ENCODE measurements around the gene KRTAP1-4. TPM values are rescaled to one million over a fixed set of nuclear protein-coding genes. Genes with fewer than 3 reads are reported as not detected.

Gene KRTAP1-4
- polyA plus RNA-seq, 3 donors, result not detected

DNA sequence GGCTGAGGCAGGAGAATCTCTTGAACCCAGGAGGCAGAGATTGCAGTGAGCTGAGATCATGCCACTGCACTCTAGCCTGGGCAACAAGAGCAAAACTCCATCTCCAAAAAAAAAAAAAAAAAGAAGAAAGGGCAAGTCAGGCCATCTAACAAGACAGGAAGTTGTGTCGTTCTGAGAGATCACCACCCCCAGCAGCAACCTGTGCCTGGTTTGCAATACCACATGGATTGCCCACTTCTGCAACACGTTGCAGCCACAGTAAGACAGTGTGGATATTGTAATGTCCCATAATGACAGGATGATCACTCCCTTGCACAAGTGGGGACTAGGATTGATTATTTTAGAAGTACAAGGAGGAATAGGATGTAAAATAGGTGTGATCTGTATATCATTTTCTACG, 39.0 kb upstream of the KRTAP1-4 start:
- no peak overlapping the region for H3K4me3 Mint-ChIP-seq
- no peaks in the 10 kb centered on the region for H3K4me1 ChIP-seq (ENCODE audit: control insufficient read depth in 1 of 2, insufficient read depth in 2 of 2, low read length in 2 of 2)
- intact Hi-C loops (cut with micrococcal nuclease), result no loop called here
- TF ChIP-seq, protein P1, sequence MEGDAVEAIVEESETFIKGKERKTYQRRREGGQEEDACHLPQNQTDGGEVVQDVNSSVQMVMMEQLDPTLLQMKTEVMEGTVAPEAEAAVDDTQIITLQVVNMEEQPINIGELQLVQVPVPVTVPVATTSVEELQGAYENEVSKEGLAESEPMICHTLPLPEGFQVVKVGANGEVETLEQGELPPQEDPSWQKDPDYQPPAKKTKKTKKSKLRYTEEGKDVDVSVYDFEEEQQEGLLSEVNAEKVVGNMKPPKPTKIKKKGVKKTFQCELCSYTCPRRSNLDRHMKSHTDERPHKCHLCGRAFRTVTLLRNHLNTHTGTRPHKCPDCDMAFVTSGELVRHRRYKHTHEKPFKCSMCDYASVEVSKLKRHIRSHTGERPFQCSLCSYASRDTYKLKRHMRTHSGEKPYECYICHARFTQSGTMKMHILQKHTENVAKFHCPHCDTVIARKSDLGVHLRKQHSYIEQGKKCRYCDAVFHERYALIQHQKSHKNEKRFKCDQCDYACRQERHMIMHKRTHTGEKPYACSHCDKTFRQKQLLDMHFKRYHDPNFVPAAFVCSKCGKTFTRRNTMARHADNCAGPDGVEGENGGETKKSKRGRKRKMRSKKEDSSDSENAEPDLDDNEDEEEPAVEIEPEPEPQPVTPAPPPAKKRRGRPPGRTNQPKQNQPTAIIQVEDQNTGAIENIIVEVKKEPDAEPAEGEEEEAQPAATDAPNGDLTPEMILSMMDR (IDR thresholded peaks at IDR 0.05), result no peak
- H3K27ac Mint-ChIP-seq, result no peak overlapping the region
- H2AFZ ChIP-seq (ENCODE audit: insufficient read depth, low read depth, low read length, poor library complexity, severe bottlenecking), result no peak overlapping the region
- no peaks in the 10 kb centered on the region for H3K36me3 ChIP-seq (replicated peaks in 1 of 2; ENCODE audit: control insufficient read depth in 1 of 2, insufficient read depth in 2 of 2, low read length in 2 of 2)
- no peaks in the 10 kb centered on the region for H3K9me3 ChIP-seq (replicated peaks in 1 of 2; ENCODE audit: control insufficient read depth in 1 of 2, insufficient read depth in 1 of 2, low read length in 2 of 2)
- H3K4me3 ChIP-seq (replicated peaks in 1 of 3; ENCODE audit: low read depth in 2 of 3, low read length in 3 of 3), result no peak overlapping the region
- no peaks in the 10 kb centered on the region for H3K79me2 ChIP-seq (ENCODE audit: insufficient read depth, low read length)
- H4K20me1 ChIP-seq (ENCODE audit: insufficient read depth, low read length), result no peaks in the 10 kb centered on the region
- H3K4me1 Mint-ChIP-seq, result no peaks in the 10 kb centered on the region
- WGBS (ENCODE audit: insufficient coverage), result 100% methylated on average over 1 of the region's 3 CpGs
- no peaks in the 10 kb centered on the region for H3K27me3 Mint-ChIP-seq (ENCODE audit: low read depth in 3 of 3)
- H3K36me3 Mint-ChIP-seq, result no peaks in the 10 kb centered on the region
- no peak overlapping the region for H3K4me2 ChIP-seq (replicated peaks; ENCODE audit: extremely low read depth, low read length, poor library complexity, severe bottlenecking)
- peaks cover 0 to 3% (median 0%) of the 10 kb centered on the region in 7 donors for H3K9me3 Mint-ChIP-seq
- no peak overlapping the region for H3K9ac ChIP-seq (ENCODE audit: insufficient read depth, low read length, poor library complexity, severe bottlenecking)
- no peak for DNase-seq
- H3K27ac ChIP-seq (ENCODE audit: low read depth in 1 of 2, low read length in 2 of 2), result no peak overlapping the region
- no peaks in the 10 kb centered on the region for H3K27me3 ChIP-seq (ENCODE audit: control insufficient read depth in 2 of 2, insufficient read depth in 2 of 2, low read length in 2 of 2)

DNA sequence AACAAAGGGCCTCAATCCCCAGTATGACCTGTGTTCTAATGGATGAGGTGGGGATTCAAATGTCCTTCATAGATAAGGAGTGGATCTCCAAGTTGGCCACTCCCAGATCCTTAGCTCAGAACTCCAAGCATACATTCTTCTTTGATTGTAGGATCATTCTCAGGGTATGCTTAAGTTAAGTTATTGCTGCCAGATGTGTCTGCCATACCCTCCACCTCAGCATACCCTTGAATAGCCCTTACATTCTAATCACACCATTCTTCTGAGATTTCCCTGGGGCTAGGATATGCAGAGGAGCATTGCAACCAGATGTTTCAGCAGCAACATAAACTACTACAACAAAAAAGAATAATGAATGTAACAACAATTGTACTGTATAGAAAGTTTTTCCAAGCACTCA, 37.3 kb upstream of the KRTAP1-4 start:
- H3K27me3 Mint-ChIP-seq (ENCODE audit: low read depth in 3 of 3), result peaks cover 0 to 3% (median 2%) of the 10 kb centered on the region in 3 donors
- H4K20me1 ChIP-seq (ENCODE audit: insufficient read depth, low read length), result no peaks in the 10 kb centered on the region
- H3K4me2 ChIP-seq (replicated peaks; ENCODE audit: extremely low read depth, low read length, poor library complexity, severe bottlenecking), result no peak overlapping the region
- H3K27me3 ChIP-seq (ENCODE audit: control insufficient read depth in 2 of 2, insufficient read depth in 2 of 2, low read length in 2 of 2), result peaks cover 3 to 4% of the 10 kb centered on the region in 2 donors
- H3K36me3 Mint-ChIP-seq, result no peaks in the 10 kb centered on the region
- no peaks in the 10 kb centered on the region for H3K36me3 ChIP-seq (replicated peaks in 1 of 2; ENCODE audit: control insufficient read depth in 1 of 2, insufficient read depth in 2 of 2, low read length in 2 of 2)
- DNase-seq, result no peak
- no peaks in the 10 kb centered on the region for H3K9me3 ChIP-seq (replicated peaks in 1 of 2; ENCODE audit: control insufficient read depth in 1 of 2, insufficient read depth in 1 of 2, low read length in 2 of 2)
- TF ChIP-seq, protein P1 (IDR thresholded peaks at IDR 0.05), result no peak
- H3K4me3 Mint-ChIP-seq, result no peak overlapping the region
- H3K9ac ChIP-seq (ENCODE audit: insufficient read depth, low read length, poor library complexity, severe bottlenecking), result no peak overlapping the region
- H3K27ac ChIP-seq (ENCODE audit: low read depth in 1 of 2, low read length in 2 of 2), result no peak overlapping the region
- H3K27ac Mint-ChIP-seq, result no peak overlapping the region
- intact Hi-C loops (cut with micrococcal nuclease), result no loop called here
- no peaks in the 10 kb centered on the region for H3K79me2 ChIP-seq (ENCODE audit: insufficient read depth, low read length)
- no peaks in the 10 kb centered on the region for H3K4me1 Mint-ChIP-seq
- H3K4me3 ChIP-seq (replicated peaks in 1 of 3; ENCODE audit: low read depth in 2 of 3, low read length in 3 of 3), result no peak overlapping the region
- no peak overlapping the region for H2AFZ ChIP-seq (ENCODE audit: insufficient read depth, low read depth, low read length, poor library complexity, severe bottlenecking)
- no peaks in the 10 kb centered on the region for H3K4me1 ChIP-seq (ENCODE audit: control insufficient read depth in 1 of 2, insufficient read depth in 2 of 2, low read length in 2 of 2)
- H3K9me3 Mint-ChIP-seq, result peaks cover 0 to 3% (median 0%) of the 10 kb centered on the region in 7 donors
